Skeletal muscle tissue (tissue), 4 donors: ENCODE measurements around the gene PDIA6. TPM values are rescaled to one million over a fixed set of nuclear protein-coding genes. Genes with fewer than 3 reads are reported as not detected.

ENCODE experiments used
- H3K27ac ChIP-seq: one replicate; pipeline ENCODE4 v1.7.0; 2013; ENCODE audit warnings: mild to moderate bottlenecking, low read depth, low read length, inconsistent platforms
- H3K27me3 ChIP-seq, 3 donors: one replicate each; pipeline ENCODE4 v1.7.0; 2013; ENCODE audit warnings: low read length in 3 of 3; ENCODE audit not compliant: control insufficient read depth in 3 of 3, insufficient read depth in 3 of 3
- H3K36me3 ChIP-seq, 3 donors: one replicate each; pipeline ENCODE4 v1.7.0; 2013; ENCODE audit warnings: low read length in 3 of 3; ENCODE audit not compliant: control insufficient read depth in 3 of 3, insufficient read depth in 3 of 3
- H3K4me1 ChIP-seq, 3 donors: one replicate each; pipeline ENCODE4 v1.7.0; 2013; ENCODE audit warnings: low read length in 3 of 3, mild to moderate bottlenecking in 3 of 3; ENCODE audit not compliant: control insufficient read depth in 3 of 3, insufficient read depth in 3 of 3
- H3K4me3 ChIP-seq, 3 donors: one replicate each; pipeline ENCODE4 v1.7.0; 2013; ENCODE audit warnings: low read length in 3 of 3
- H3K9ac ChIP-seq, 3 donors: one replicate each; pipeline ENCODE4 v1.7.0; 2013; ENCODE audit warnings: low read length in 3 of 3, mild to moderate bottlenecking in 3 of 3, moderate library complexity in 2 of 3, low read depth in 1 of 3
- H3K9me3 ChIP-seq, 3 donors: one replicate each; pipeline ENCODE4 v1.7.0; 2013; ENCODE audit warnings: low read length in 3 of 3; ENCODE audit not compliant: control insufficient read depth in 3 of 3
- total RNA-seq: library from RNA; depleted of rRNA; stranded (reverse); fragments of >200 nt; gene quantifications from one replicate; pipeline ENCODE4 v1.2.3, GENCODE V29; 2014
- donor health status: Osteomylitis.

The PDIA6 gene, protein sequence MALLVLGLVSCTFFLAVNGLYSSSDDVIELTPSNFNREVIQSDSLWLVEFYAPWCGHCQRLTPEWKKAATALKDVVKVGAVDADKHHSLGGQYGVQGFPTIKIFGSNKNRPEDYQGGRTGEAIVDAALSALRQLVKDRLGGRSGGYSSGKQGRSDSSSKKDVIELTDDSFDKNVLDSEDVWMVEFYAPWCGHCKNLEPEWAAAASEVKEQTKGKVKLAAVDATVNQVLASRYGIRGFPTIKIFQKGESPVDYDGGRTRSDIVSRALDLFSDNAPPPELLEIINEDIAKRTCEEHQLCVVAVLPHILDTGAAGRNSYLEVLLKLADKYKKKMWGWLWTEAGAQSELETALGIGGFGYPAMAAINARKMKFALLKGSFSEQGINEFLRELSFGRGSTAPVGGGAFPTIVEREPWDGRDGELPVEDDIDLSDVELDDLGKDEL
- 138 TPM for total RNA-seq

DNA sequence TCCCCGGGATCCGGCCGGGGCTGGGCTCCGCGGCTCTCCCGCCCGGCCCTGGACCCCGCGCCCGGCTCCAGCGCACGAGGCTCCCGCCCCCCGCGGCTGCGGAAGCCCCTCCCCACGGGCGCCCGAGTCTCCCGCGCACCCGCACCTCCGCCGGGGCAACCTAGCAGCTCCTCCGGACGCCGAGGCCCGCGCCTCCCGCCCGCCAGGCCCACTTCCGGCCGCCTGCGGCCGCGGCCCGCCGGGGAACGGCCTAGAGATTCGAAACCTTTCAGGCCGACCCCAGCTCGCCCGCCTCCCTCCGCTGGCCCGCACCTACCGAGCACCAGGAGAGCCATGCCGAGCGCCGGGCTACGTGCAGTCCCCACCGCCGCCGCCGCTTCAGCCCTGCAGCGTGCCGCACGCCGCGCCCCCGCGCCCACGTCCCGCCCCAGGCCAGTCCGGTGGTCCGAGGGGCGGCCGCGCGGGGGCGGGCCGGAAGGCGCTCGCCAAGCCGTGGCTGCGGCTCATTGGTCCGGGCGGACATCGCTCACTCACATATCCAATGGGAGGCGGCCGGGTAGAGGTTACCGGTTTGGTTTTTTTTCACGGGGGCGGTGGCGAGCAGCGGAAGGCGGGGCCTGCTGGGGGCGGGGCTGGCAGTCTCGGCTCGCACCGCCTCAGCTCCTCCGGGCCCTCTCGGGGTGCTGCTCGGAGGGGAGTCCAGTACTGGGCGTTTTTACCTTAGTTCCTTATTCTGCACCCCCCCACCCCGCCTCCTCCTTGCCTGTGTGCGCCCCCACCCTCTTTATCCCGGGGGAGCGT is at the start of gene PDIA6:
TSS of gene PDIA6 (minus strand) at position 424 of the 801 bp plus-strand sequence. CDS start at position 335, 89 bp downstream.
- Histone ChIP-seq H3K4me3 (peak within 1 kb of the TSS; percentile 62 to 76 (median 74)), H3K27ac (peak within 1 kb of the TSS; percentile 69), H3K27me3 (no peaks in the 10 kb centered on the region), H3K36me3 (no peaks in the 10 kb centered on the region), H3K4me1 (peaks cover 12 to 20% (median 17%) of the 10 kb centered on the region in 3 donors), H3K9me3 (no peaks in the 10 kb centered on the region), H3K9ac (peak within 1 kb of the TSS; percentile 76 to 87 (median 83))

DNA sequence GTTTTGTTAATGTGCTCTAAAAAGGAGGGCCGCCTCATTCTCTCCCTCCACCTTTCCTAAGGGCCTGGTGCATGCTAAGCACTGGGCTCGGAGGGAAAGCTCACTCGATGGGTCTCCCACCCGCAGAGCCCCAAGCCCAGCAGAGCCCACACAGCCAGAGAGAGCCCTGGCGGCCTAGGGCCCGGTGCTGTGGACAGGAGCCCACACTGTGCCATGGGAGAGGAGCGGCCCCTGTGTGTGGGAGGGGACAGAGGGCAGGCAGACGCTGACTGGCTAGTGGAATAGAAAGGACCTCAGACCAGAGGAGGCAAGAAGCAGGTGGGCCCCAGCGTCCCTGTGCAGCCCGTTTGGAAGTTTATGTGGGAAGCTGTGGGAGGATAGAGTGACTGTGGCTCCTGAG is 49.7 kb upstream of the PDIA6 start:
- Histone ChIP-seq H3K27me3 (peaks cover 0 to 12% (median 0%) of the 10 kb centered on the region in 3 donors), H3K4me3 (no peak overlapping the region), H3K36me3 (no peaks in the 10 kb centered on the region), H3K9ac (no peak overlapping the region), H3K9me3 (peaks cover 0 to 2% (median 0%) of the 10 kb centered on the region in 3 donors), H3K27ac (no peak overlapping the region), H3K4me1 (peaks cover 8 to 29% (median 19%) of the 10 kb centered on the region in 3 donors)

DNA sequence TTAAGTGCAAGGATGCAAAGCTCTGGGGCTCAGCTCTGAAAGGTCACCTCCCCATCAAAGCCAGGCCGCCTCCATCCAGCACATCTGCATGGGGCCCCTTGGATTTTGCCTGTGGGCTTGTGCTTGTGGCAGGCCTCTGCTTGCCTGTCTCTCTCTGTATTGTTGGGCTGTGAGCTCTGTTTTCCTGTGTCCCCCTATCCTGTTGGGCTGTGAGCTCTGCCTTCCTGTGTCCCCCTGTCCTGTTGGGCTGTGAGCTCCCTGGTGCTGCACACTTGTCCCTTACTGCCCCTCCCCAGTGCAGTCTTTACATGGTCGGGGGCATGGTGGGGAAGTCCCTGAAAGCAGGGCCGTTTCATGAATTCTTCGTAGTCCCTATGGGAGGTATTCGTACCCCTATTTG is 49.2 kb upstream of the PDIA6 start:
- no peak overlapping the region for H3K4me3 ChIP-seq
- peaks cover 8 to 28% (median 19%) of the 10 kb centered on the region in 3 donors for H3K4me1 ChIP-seq
- H3K27ac ChIP-seq, result no peak overlapping the region
- no peak overlapping the region for H3K9ac ChIP-seq
- no peaks in the 10 kb centered on the region for H3K36me3 ChIP-seq
- peaks cover 0 to 12% (median 0%) of the 10 kb centered on the region in 3 donors for H3K27me3 ChIP-seq
- H3K9me3 ChIP-seq, result peaks cover 0 to 2% (median 0%) of the 10 kb centered on the region in 3 donors

DNA sequence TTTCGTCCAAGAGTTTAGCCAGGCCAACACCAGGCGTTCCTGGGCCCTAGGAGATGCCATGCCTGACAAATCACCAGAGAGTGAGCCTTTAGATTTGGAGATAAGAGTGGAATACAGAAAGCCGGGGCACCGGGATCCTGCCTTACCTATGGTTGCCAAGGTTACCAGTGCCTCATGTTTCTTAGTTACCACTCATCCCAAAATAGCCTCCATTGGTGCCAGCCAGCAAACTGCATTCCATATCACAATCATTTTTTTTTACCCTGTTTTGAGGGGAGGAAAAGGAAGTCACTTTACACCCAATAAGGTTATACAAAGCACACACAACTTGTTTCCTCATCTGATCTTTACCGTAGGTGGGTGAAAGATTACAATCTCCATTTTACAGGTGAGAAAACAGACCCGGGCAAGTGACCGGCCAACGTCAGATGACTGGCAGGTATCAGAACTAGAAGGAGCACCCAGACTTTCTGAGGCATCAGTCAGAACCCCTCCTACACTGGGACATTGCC is 48.3 kb upstream of the PDIA6 start:
- H3K9ac ChIP-seq, result no peak overlapping the region
- H3K4me1 ChIP-seq, result peaks cover 8 to 23% (median 18%) of the 10 kb centered on the region in 3 donors
- H3K36me3 ChIP-seq, result no peaks in the 10 kb centered on the region
- H3K27ac ChIP-seq, result no peak overlapping the region
- H3K27me3 ChIP-seq, result peaks cover 0 to 12% (median 0%) of the 10 kb centered on the region in 3 donors
- peaks cover 0 to 2% (median 0%) of the 10 kb centered on the region in 3 donors for H3K9me3 ChIP-seq
- no peak overlapping the region for H3K4me3 ChIP-seq

DNA sequence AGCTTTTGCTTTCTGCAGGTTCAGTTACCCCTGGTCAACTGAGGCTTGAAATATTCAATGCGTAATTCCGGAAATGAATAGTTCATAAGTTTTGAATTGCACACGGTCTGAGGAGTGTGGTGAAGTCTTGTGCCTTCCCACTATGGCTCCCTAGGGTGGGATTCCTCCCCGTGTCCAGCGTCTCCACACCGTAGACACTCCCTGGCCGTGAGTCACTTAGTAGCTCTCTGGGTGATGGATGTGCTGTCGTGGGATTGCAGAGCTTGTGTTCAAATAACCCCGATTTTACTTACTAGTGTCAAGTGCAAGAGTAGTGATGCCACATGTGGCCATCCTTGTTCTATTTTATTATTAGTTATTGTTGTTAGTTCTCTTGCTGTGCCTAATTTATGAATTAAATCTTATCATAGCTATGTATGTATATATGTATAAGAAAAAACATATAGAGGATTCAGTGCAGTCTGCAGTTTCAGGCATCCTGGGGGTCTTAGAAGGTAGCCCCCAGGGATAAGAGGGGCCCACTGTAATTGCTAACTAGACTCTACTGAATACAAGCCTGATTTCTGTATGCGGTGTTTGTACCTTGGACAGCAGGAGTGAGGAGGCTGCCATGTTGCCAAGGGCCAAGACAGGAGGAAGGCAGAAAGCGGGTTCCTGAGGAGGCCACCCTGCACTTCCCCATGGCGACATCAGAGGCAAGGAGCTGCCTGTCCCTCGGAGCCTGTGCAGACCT is 47.7 kb upstream of the PDIA6 start:
- Histone ChIP-seq H3K27ac (no peak overlapping the region), H3K36me3 (no peaks in the 10 kb centered on the region), H3K9ac (no peak overlapping the region), H3K9me3 (peaks cover 0 to 2% (median 0%) of the 10 kb centered on the region in 3 donors), H3K27me3 (peaks cover 0 to 14% (median 0%) of the 10 kb centered on the region in 3 donors), H3K4me3 (no peak overlapping the region), H3K4me1 (peaks cover 8 to 17% (median 11%) of the 10 kb centered on the region in 3 donors)

DNA sequence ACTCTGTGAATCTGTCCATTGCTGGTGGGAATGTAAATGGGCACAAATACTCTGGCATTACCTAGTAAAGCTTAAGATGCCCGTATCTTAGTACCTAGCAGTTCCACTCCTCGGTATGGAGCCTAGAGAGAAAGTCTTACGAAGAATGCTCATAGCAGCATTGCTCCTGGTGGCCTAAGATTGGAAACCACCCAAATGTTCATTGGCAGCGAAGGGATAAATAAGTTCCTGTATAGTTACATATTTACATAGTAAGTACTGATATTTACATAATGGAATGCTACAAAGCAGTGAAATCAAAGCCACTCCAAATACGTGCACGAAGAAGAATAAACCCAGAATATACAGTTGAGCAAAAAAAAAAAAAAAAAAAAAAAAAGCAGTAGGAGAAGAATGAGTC is 46.7 kb upstream of the PDIA6 start:
- H3K9me3 ChIP-seq, result peaks cover 0 to 2% (median 0%) of the 10 kb centered on the region in 3 donors
- no peak overlapping the region for H3K4me3 ChIP-seq
- peaks cover under 1 to 9% (median 8%) of the 10 kb centered on the region in 3 donors for H3K4me1 ChIP-seq
- no peaks in the 10 kb centered on the region for H3K36me3 ChIP-seq
- H3K27ac ChIP-seq, result no peak overlapping the region
- peaks cover 0 to 14% (median 0%) of the 10 kb centered on the region in 3 donors for H3K27me3 ChIP-seq
- no peak overlapping the region for H3K9ac ChIP-seq

DNA sequence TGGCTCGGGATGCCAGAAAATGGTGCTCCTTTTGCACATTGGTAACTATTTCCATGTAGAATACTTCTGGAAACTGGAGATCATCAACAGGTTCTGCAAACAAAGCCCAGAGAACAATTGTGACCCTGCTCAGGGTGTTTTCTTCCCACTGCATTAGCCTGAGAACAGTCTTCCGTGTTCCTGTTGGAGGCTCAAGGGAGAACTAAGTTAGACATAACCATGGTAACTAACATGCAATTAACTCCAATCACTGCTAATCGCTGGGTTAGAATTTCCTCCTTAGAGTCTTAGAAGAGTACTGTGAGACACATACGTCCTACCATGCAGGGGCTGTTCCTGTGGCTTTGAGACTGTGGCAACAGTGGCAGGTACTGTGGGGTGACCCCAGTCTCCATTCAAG is 36.0 kb upstream of the PDIA6 start:
- Histone ChIP-seq H3K9me3 (no peaks in the 10 kb centered on the region), H3K9ac (no peak overlapping the region), H3K4me1 (peaks cover 18 to 42% (median 41%) of the 10 kb centered on the region in 3 donors), H3K27me3 (no peaks in the 10 kb centered on the region), H3K27ac (no peak overlapping the region), H3K4me3 (no peak overlapping the region), H3K36me3 (no peaks in the 10 kb centered on the region)

DNA sequence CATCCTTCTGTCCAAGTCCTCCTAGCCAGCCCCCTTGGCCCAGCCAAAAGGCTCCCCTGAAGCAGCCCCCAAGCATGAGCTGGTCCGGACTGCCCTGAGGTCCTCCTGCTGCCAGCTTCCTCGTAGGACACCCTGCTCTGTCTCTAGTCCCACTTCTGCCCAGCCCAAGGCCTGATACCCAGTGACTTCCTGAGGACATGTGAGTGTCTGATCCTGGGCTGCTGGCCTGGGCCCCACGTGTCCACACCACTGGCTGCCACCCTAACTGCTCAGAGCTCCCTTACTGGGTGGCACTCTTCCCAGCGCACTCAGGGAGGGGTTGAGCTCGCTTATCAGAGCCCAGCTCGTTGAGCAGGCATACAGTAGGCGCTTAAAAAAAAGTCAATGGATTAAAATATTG is 34.4 kb upstream of the PDIA6 start:
- H3K4me3 ChIP-seq, result peak overlapping the region in 1 of 3 donors; percentile 9
- H3K27ac ChIP-seq, result peak overlapping the region; percentile 87
- no peaks in the 10 kb centered on the region for H3K36me3 ChIP-seq
- H3K4me1 ChIP-seq, result peaks cover 31 to 56% (median 55%) of the 10 kb centered on the region in 3 donors
- H3K9me3 ChIP-seq, result no peaks in the 10 kb centered on the region
- H3K27me3 ChIP-seq, result no peaks in the 10 kb centered on the region
- H3K9ac ChIP-seq, result peak overlapping the region in 1 of 3 donors; percentile 20

DNA sequence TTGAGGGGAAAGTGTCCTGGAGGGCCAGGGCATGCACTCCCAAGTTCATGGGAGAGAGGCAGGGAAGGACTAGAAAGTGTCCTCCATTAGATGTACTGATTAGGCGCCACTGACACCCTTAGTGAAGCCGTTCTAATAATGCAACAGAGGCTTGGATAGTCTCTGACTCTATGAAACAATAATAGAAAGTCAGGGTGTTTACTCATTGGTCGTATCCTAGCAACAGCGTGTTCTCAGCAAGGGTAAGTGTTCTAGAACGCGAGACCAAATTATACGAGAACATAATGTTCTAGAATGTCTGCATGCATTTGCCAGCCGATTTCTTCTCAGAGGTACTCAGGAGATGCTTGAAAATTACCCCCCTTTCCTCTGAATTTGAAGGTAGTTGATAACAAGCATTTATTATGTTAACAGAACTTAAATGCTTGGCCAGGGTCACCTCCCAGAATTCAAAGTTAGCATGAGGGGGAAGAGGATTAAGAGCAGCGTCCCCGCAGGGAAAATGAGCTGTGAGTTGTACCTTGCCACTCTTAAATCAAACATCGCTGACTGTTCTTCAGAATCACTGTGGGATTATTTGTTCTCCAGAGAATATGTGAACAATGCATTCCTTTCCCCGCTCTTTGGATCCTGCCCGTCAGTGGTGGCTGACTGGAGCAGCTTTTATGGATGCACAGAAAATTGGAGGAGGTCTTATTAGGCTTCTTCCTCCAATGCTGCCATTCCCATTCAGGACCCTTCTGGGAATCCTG is 33.7 kb upstream of the PDIA6 start:
- peaks cover 0 to 3% (median 0%) of the 10 kb centered on the region in 3 donors for H3K9me3 ChIP-seq
- peak overlapping the region in 1 of 3 donors; percentile 9 for H3K4me3 ChIP-seq
- peak overlapping the region in 2 of 3 donors; percentile 20 to 46 for H3K9ac ChIP-seq
- H3K27ac ChIP-seq, result peak overlapping the region; percentile 87
- no peaks in the 10 kb centered on the region for H3K36me3 ChIP-seq
- H3K4me1 ChIP-seq, result peaks cover 33 to 61% (median 58%) of the 10 kb centered on the region in 3 donors
- H3K27me3 ChIP-seq, result no peaks in the 10 kb centered on the region
